ENCODE results near the gene SHC4. TPM values are rescaled to one million over a fixed set of nuclear protein-coding genes. Genes with fewer than 3 reads are reported as not detected.

The SHC4 gene
- total and polyA plus RNA-seq, 4 donors: 0.09 to 1.9 (median 0.44) TPM

DNA sequence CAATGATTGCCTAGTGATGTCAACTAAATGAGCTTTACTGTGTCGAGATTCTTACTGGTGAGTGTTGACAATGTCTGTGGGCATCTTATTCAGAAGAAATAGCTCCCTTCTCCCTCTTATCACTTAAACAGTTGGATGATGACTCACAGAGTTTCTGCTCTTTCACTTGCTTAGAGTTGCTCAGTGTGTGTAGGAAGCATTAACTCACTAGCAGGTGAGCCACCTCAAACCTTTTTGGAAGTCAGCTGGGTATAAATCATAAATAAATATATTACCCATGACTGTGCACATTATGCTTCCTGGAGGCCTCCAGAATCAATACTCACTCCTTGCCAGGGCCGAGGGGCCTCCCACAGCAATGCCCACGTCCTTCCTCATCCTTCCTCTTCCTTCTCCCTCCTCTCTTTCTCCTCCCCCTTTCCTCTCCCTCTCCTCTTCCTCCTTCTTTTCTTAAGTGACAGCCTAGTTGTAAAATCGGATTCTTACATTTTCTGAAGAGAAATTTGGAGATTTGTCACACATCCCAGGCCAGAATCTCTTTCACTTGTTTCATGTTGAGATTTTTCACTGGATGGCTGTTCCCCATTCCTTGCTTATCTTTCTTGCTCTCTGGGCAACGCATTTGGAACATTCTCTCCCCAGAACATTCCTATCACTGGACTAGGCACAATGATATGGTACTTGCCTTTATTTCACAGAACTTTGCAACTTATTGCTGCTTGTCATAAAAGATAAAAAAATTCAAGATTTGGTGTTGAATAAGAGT is 17.5 kb downstream of the SHC4 start:
- no peaks in the 10 kb centered on the region for H3K27me3 ChIP-seq (ENCODE audit: control insufficient read depth in 3 of 3, insufficient read depth in 3 of 3, low read length in 2 of 3)
- peak; percentile 58 for ATAC-seq (ENCODE audit: insufficient read depth, low FRiP score)
- H3K36me3 ChIP-seq (ENCODE audit: control insufficient read depth in 4 of 4, insufficient read depth in 4 of 4, low read length in 4 of 4): no peaks in the 10 kb centered on the region
- H3K4me1 ChIP-seq (ENCODE audit: control insufficient read depth in 5 of 5, insufficient read depth in 5 of 5, low read length in 5 of 5): peaks cover 0 to 7% (median 1%) of the 10 kb centered on the region in 5 donors
- TF ChIP-seq CTCF (IDR thresholded peaks at IDR 0.05; ENCODE audit: control extremely low read depth, extremely low read depth): no peak
- H3K4me3 ChIP-seq: no peak overlapping the region
- 36 to 38% methylated on average over 5 of the region's 5 CpGs for WGBS, 2 donors
- no peak overlapping the region for H3K9ac ChIP-seq (ENCODE audit: insufficient read depth in 1 of 2, low read length in 2 of 2)
- no peaks in the 10 kb centered on the region for H3K9me3 ChIP-seq (ENCODE audit: control insufficient read depth in 4 of 4, insufficient read depth in 3 of 4, low read length in 3 of 4)
- DNase-seq: no peak
- peak overlapping the region in 1 of 2 donors; percentile 47 for H3K27ac ChIP-seq (ENCODE audit: low read depth in 1 of 2, low read length in 1 of 2)

DNA sequence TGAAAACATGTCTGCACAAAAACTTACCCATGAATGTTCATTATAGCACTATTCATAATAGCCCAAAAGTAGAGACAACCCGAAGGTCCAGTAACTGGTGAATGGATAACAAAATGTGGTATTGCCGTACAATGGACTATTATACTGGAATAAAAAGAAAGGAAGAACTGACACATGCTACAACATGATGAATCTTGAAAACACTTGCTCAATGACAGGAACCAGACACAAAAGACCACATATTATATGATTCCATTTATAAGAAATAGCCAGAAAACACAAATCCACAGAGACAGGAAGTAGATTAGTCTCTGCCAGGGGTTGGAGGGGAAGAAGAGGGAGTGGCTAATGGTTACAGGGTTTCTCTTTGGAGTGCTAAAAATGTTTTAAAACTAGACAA is 18.3 kb downstream of the SHC4 start:
- Histone ChIP-seq H3K27me3 (ENCODE audit: control insufficient read depth in 3 of 3, insufficient read depth in 3 of 3, low read length in 2 of 3) (no peaks in the 10 kb centered on the region), H3K27ac (ENCODE audit: low read depth in 1 of 2, low read length in 1 of 2) (no peak overlapping the region), H3K36me3 (ENCODE audit: control insufficient read depth in 4 of 4, insufficient read depth in 4 of 4, low read length in 4 of 4) (no peaks in the 10 kb centered on the region), H3K4me3 (no peak overlapping the region), H3K4me1 (ENCODE audit: control insufficient read depth in 5 of 5, insufficient read depth in 5 of 5, low read length in 5 of 5) (peaks cover 0 to 7% (median 1%) of the 10 kb centered on the region in 5 donors), H3K9me3 (ENCODE audit: control insufficient read depth in 4 of 4, insufficient read depth in 3 of 4, low read length in 3 of 4) (no peaks in the 10 kb centered on the region), H3K9ac (ENCODE audit: insufficient read depth in 1 of 2, low read length in 2 of 2) (no peak overlapping the region)
- no peak for ATAC-seq (ENCODE audit: insufficient read depth, low FRiP score)
- DNase-seq: no peak
- TF ChIP-seq CTCF (IDR thresholded peaks at IDR 0.05; ENCODE audit: control extremely low read depth, extremely low read depth): no peak
- WGBS, 2 donors: 56 to 95% methylated on average over 2 of the region's 2 CpGs

DNA sequence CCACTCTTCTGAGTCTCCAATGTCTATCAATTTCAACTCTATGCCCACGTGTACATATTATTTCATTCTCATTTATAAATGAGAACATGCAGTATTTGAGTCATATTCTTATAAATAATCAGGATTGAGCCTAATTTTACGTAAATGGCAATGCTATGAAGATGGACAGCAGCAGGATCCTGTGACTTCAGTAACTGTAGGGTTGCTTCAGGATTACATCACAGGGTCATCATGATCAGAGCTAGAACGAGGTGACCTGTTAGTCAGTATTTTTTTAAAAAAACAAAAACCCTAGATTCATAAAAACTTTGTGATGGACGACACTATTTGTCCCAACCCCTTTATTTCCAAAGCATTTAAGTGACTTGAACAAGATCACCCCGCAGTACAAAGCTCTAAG is 21.8 kb downstream of the SHC4 start:
- H3K27me3 ChIP-seq (ENCODE audit: control insufficient read depth in 3 of 3, insufficient read depth in 3 of 3, low read length in 2 of 3): no peaks in the 10 kb centered on the region
- DNase-seq: no peak
- TF ChIP-seq CTCF (IDR thresholded peaks at IDR 0.05; ENCODE audit: control extremely low read depth, extremely low read depth): no peak
- H3K9ac ChIP-seq (ENCODE audit: insufficient read depth in 1 of 2, low read length in 2 of 2): no peak overlapping the region
- no peak overlapping the region for H3K4me3 ChIP-seq
- no peak for ATAC-seq (ENCODE audit: insufficient read depth, low FRiP score)
- no peaks in the 10 kb centered on the region for H3K36me3 ChIP-seq (ENCODE audit: control insufficient read depth in 4 of 4, insufficient read depth in 4 of 4, low read length in 4 of 4)
- no peaks in the 10 kb centered on the region for H3K9me3 ChIP-seq (ENCODE audit: control insufficient read depth in 4 of 4, insufficient read depth in 3 of 4, low read length in 3 of 4)
- H3K27ac ChIP-seq (ENCODE audit: low read depth in 1 of 2, low read length in 1 of 2): no peak overlapping the region
- peaks cover 0 to 11% (median 2%) of the 10 kb centered on the region in 5 donors for H3K4me1 ChIP-seq (ENCODE audit: control insufficient read depth in 5 of 5, insufficient read depth in 5 of 5, low read length in 5 of 5)
- WGBS, 2 donors: 84 to 88% methylated on average over 5 of the region's 5 CpGs

All from lung (tissue), 12 donors.